Measurements from ENCODE around the gene VN1R4. TPM values are rescaled to one million over a fixed set of nuclear protein-coding genes. Genes with fewer than 3 reads are reported as not detected.

Gene VN1R4, protein sequence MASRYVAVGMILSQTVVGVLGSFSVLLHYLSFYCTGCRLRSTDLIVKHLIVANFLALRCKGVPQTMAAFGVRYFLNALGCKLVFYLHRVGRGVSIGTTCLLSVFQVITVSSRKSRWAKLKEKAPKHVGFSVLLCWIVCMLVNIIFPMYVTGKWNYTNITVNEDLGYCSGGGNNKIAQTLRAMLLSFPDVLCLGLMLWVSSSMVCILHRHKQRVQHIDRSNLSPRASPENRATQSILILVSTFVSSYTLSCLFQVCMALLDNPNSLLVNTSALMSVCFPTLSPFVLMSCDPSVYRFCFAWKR
- total RNA-seq (2022; extraction: Qiagen RNA extraction) = not detected in 5 replicates

DNA sequence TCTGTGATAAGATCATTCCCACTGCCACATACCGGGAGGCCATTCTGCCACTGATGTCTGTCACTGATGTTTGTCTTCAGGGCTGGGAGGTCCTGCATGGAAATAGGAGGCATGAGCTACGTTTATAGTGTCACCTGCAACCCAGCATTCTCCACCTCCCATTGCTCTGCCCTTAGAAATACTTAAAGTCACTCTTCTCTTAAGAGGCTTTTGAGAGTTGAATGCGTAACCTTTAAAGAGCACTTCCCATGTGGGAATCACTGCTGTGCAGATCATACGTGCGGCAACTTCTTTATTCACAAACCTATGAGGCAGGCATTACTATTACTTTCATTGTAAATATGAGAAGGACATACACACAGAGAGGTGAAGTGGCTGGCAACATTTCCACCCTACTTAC lies at the start of gene VN1R4:
Gene VN1R4 (minus strand): TSS at position 101 of the 400 bp plus-strand sequence. CDS start 58 bp downstream, at position 43.

DNA sequence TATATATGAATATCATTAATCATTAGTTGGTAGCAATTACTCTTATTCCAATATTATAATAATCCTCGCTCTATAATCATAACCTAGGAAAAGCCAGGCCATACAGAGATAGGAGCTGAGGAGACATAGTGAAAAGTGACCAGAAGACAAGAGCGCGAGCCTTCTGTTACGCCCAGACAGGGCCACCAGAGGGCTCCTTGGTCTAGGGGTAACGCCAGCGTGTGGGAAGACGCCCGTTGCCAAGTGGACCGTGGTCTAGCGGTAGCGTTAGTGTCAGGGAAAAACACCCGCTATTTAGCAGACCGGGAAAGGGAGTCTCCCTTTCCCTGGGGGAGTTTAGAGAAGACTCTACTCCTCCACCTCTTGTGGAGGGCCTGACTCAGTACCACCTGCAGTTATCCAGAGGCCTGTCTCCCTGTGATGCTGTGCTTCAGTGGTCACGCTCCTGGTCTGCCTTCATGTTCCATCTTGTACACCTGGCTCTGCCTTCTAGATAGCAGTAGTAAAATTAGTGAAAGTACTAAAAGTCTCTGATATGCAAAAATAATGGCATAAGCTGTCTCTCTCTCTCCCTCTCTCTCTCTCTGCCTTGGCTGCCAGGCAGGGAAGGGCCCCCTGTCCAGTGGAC lies 9.7 kb downstream of the VN1R4 start, which contains the start of gene VN1R2:
Gene VN1R2 (plus strand): TSS at position 578 of the 628 bp plus-strand sequence. CDS start 84 bp downstream, outside the sequence.

DNA sequence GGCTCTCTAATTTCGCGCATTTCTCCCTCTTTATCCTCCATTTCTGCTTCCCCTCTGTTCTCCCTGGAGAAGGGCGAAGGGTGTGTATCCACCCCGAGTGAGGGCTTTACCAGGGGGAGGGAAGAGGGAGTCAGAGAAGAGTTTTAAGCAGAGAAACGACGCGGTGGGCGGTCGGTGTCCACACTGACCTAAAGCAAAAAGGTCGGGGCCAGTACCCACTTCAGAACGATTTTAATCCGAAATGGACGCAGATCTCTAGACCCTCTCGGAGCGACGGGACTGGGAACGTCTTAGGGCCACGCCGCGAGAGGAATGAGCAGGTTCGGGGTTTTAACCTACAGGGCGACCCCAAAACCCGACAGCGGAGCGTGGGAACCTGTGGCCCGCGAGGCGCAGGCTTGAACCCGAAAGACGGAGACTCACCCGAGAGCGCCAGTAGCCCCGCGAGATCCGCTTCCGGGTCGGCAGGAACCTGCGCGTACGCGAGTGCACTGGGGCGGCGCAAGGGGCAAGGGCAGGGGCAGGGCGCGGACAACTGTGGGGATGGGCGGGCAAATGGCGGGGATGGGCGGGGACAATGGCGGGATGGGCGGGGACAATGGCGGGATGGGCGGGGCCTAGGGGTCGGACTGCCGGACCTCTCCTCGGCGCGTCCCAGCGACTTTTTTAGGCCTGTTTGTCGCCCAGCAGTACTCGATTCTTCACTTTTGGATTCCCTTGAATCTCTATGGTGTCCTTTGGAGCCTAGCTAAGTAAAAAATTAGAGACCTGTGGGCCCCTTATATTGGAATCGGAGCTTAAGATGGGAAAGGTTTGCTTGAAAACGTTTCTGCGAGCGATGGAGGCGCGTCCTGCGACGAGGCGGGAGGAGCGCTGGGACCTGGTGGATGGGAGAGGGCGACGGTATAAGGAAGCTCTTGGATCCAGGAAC lies 12.8 kb downstream of the VN1R4 start, which contains the start of gene ZNF677:
Gene ZNF677 (minus strand): TSS at position 463 of the 931 bp plus-strand sequence. CDS start 3,323 bp downstream, outside the sequence.

Other genes starting within 250 kb of the VN1R4 start
- gene ERVV-2, start 223.0 kb downstream of the VN1R4 start, total RNA-seq (2022; extraction: Qiagen RNA extraction) = not detected in 5 replicates
- gene ZNF160, start 164.3 kb downstream of the VN1R4 start, total RNA-seq (2022; extraction: Qiagen RNA extraction) = 7.8 to 10.7 TPM (median 8.6 TPM) in 5 replicates
- gene ZNF415, start 134.8 kb downstream of the VN1R4 start, total RNA-seq (2022; extraction: Qiagen RNA extraction) = not detected in 5 replicates
- not detected in 5 replicates for gene ZNF347, start 108.7 kb downstream of the VN1R4 start, total RNA-seq (2022; extraction: Qiagen RNA extraction)
- gene ZNF665, start 74.4 kb downstream of the VN1R4 start, total RNA-seq (2022; extraction: Qiagen RNA extraction) = not detected in 5 replicates
- not detected in 5 replicates for gene ZNF677, start 12.8 kb downstream of the VN1R4 start, total RNA-seq (2022; extraction: Qiagen RNA extraction)
- gene VN1R2, start 9.4 kb downstream of the VN1R4 start, total RNA-seq (2022; extraction: Qiagen RNA extraction) = not detected in 5 replicates
- 3.4 to 4.8 TPM (median 4.5 TPM) in 5 replicates for gene ZNF845, start 66.0 kb upstream of the VN1R4 start, total RNA-seq (2022; extraction: Qiagen RNA extraction)
- 0.19 to 0.40 TPM (median 0.29 TPM) in 5 replicates for gene ZNF525, start 98.0 kb upstream of the VN1R4 start, total RNA-seq (2022; extraction: Qiagen RNA extraction)
- gene ZNF765, start 127.4 kb upstream of the VN1R4 start, total RNA-seq (2022; extraction: Qiagen RNA extraction) = 3.7 to 5.1 TPM (median 4.7 TPM) in 5 replicates
- gene ZNF761, start 164.3 kb upstream of the VN1R4 start, total RNA-seq (2022; extraction: Qiagen RNA extraction) = 6.9 to 8.6 TPM (median 7.6 TPM) in 5 replicates
- gene ZNF813, start 200.0 kb upstream of the VN1R4 start, total RNA-seq (2022; extraction: Qiagen RNA extraction) = 0.15 to 0.45 TPM (median 0.22 TPM) in 5 replicates

Data from A549 treated with dexamethasone at 1 μM for 4 hours (cell line).